ENCODE measurements around the gene NBAS. TPM values are rescaled to one million over a fixed set of nuclear protein-coding genes. Genes with fewer than 3 reads are reported as not detected.

Gene NBAS
- total and polyA plus RNA-seq, 10 of the 15 experiments (the other 5 are each of a cell fraction or from before 2014, with no cell fraction given) = 4.3 to 32.7 (median 20.8) TPM

- DNase-seq (ENCODE audit: low read depth, low spot score) (no peak), FAIRE-seq (no peak), ATAC-seq (no peak)
- no peak overlapping the region for H3K4me3 ChIP-seq
- H3K9me3 ChIP-seq (replicated peaks; ENCODE audit: control insufficient read depth, insufficient read depth, low read length) = no peaks in the 10 kb centered on the region
- peaks cover 13 to 21% of the 10 kb centered on the region in 2 experiments for H3K36me3 ChIP-seq (ENCODE audit: control insufficient read depth in 2 of 2, insufficient read depth in 2 of 2, low read length in 1 of 2)
- no peak overlapping the region for H2AFZ ChIP-seq (ENCODE audit: control insufficient read depth, low read depth, low read length)
- ChIA-PET POLR2A (no interaction called here), SMC1A (ENCODE audit: uncharacterized antibody, unreplicated experiment) (no interaction called here), CTCF (no interaction called here), RAD21 (ENCODE audit: unreplicated experiment) (no interaction called here)
- H3K4me2 ChIP-seq (ENCODE audit: control insufficient read depth, insufficient read depth) = no peak overlapping the region
- no peaks in the 10 kb centered on the region for H3K27me3 ChIP-seq (replicated peaks in 1 of 2; ENCODE audit: control insufficient read depth in 2 of 2, insufficient read depth in 2 of 2, low read length in 1 of 2)
- no peak overlapping the region for H3K27ac ChIP-seq (ENCODE audit: control insufficient read depth, insufficient read depth)
- in situ Hi-C loops (cut with MboI) (no loop called here), intact Hi-C loops (cut with micrococcal nuclease; ENCODE audit: unreplicated experiment) (no loop called here)
- H3K79me2 ChIP-seq (ENCODE audit: control insufficient read depth, insufficient read depth, low read length) = no peaks in the 10 kb centered on the region
- 90% methylated on average over 8 of the region's 8 CpGs for WGBS (ENCODE audit: insufficient coverage, insufficient replicate concordance, low lambda C conversion rate, missing lambda C conversion rate)
- BruUV-seq (replicated peaks) = no TSS peak
- TF ChIP-seq CBX3 (IDR thresholded peaks at IDR 0.05; ENCODE audit: borderline replicate concordance, low read depth) = no peak
- TF ChIP-seq IRF3 (IDR thresholded peaks at IDR 0.05) = no peak
- no peak for TF ChIP-seq IKZF2 (IDR thresholded peaks at IDR 0.05)
- TF ChIP-seq ETV6 (conservative IDR thresholded peaks at IDR 0.05 in 1 of 2, IDR thresholded peaks at IDR 0.05 in 1 of 2; ENCODE audit: borderline replicate concordance in 1 of 2, low read depth in 1 of 2) = no peak
- no peak for TF ChIP-seq SREBF1 (IDR thresholded peaks at IDR 0.05; ENCODE audit: low read length)
- TF ChIP-seq CREB1 (IDR thresholded peaks at IDR 0.05; ENCODE audit: low read depth) = no peak
- TF ChIP-seq SPI1 (IDR thresholded peaks at IDR 0.05; ENCODE audit: borderline replicate concordance, insufficient read depth, low read depth, low read length) = no peak
- no peak for TF ChIP-seq SMAD1 (IDR thresholded peaks at IDR 0.05; ENCODE audit: low read depth, partially characterized antibody)
- TF ChIP-seq NR2C1 (IDR thresholded peaks at IDR 0.05) = no peak
- TF ChIP-seq BCL11A (IDR thresholded peaks at IDR 0.05; ENCODE audit: low read depth, low read length) = no peak
- TF ChIP-seq LARP7 (IDR thresholded peaks at IDR 0.05) = no peak
- TF ChIP-seq CTCF (IDR thresholded peaks at IDR 0.05 in 2 of 3, conservative IDR thresholded peaks at IDR 0.05 in 1 of 3; ENCODE audit: control insufficient read depth in 2 of 3, extremely low read depth in 1 of 3, insufficient read depth in 1 of 3, low read depth in 3 of 3, low read length in 3 of 3) = no peak
- TF ChIP-seq PAX8 (IDR thresholded peaks at IDR 0.05) = no peak
- no peak for TF ChIP-seq ATF3 (IDR thresholded peaks at IDR 0.05; ENCODE audit: borderline replicate concordance, extremely low read depth, low read depth, low read length)
- TF ChIP-seq BCL3 (IDR thresholded peaks at IDR 0.05; ENCODE audit: borderline replicate concordance, insufficient read depth, low read depth, low read length, poor library complexity, severe bottlenecking) = no peak
- TF ChIP-seq IRF5 (IDR thresholded peaks at IDR 0.05; ENCODE audit: borderline replicate concordance) = no peak
- H4K20me1 ChIP-seq (ENCODE audit: control insufficient read depth, insufficient read depth) = no peaks in the 10 kb centered on the region
- no peaks in the 10 kb centered on the region for H3K4me1 ChIP-seq (ENCODE audit: control insufficient read depth, insufficient read depth, low read length)
- H3K9ac ChIP-seq (ENCODE audit: control insufficient read depth, insufficient read depth, low read length) = no peak overlapping the region
These were observed 45.6 kb upstream of the NBAS start for GRCh38 chr2:15606481-15607441.

Data from GM12878 (cell line).